HepG2 (cell line): ENCODE measurements around the gene IL1B. TPM values are rescaled to one million over a fixed set of nuclear protein-coding genes. Genes with fewer than 3 reads are reported as not detected.

ENCODE experiments used
- ATAC-seq: fragments of 200-7000 bp; cut with Tn5 transposase; 3 replicates; pipeline ENCODE4 v1.9.1; 2020; ENCODE audit warnings: mild to moderate bottlenecking, moderate library complexity
- BruUV-seq: library from RNA; stranded (reverse); fragments of 400-500 nt; replicated peaks from 2 replicates; lab custom pipeline; 2021; lab: Mats Ljungman, UMichigan
- CTCF ChIA-PET: fragments of 300-600 bp; formaldehyde crosslinking; extraction: SDS; loops from one replicate; lab custom pipeline; 2021; ENCODE audit warnings: low total read pairs, inconsistent platforms, low intra/inter-chr PET ratio; lab: Yijun Ruan, JAX
- POLR2A ChIA-PET: fragments of 350-600 bp; sonication (Branson Sonifier 250); formaldehyde crosslinking; loops from one replicate; lab custom pipeline; 2020; ENCODE audit warnings: antibody characterized with exemption, inconsistent platforms; lab: Yijun Ruan, JAX
- DNase-seq: peaks from one replicate; pipeline ENCODE4 v3.0.0-alpha.2; 2015; ENCODE audit warnings: low spot score
- FAIRE-seq: peaks from 3 replicates; lab custom pipeline; 2011; peaks lifted over from hg19 to GRCh38; lab: Jason Lieb, UNC
- H2AFZ ChIP-seq: one replicate; pipeline ENCODE4 v1.6.1; 2011; ENCODE audit warnings: low read length, inconsistent platforms
- H3K27ac ChIP-seq: fragments of 300-600 bp; 3 replicates; pipeline ENCODE4 v1.8.0; 2011; ENCODE audit warnings: mixed run types, mild to moderate bottlenecking, mixed read lengths, low read length, inconsistent platforms; ENCODE audit not compliant: insufficient read depth; ENCODE audit errors: extremely low read length
- H3K27me3 ChIP-seq, 2 experiments: fragments of 200-600 bp in 1 of 2; 2 replicates in 1 of 2; 3 replicates in 1 of 2; pipeline versions ENCODE4 v1.6.0 to v1.8.0; 2011; ENCODE audit warnings: low read length in 2 of 2, mild to moderate bottlenecking in 2 of 2, moderate library complexity in 2 of 2, inconsistent platforms in 1 of 2; ENCODE audit not compliant: insufficient read depth in 2 of 2, control insufficient read depth in 1 of 2
- H3K36me3 ChIP-seq, 2 experiments: fragments of 200-600 bp in 1 of 2; replicated peaks in 1 of 2; 2 replicates in 1 of 2; 3 replicates in 1 of 2; pipeline versions ENCODE4 v1.5.1 to v1.8.0; 2011; ENCODE audit warnings: low read length in 2 of 2, inconsistent platforms in 1 of 2; ENCODE audit not compliant: insufficient read depth in 2 of 2, control insufficient read depth in 1 of 2
- H3K4me1 ChIP-seq: 2 replicates; pipeline ENCODE4 v1.5.1; 2012; ENCODE audit warnings: low read length, inconsistent platforms; ENCODE audit not compliant: insufficient read depth
- H3K4me2 ChIP-seq: 2 replicates; pipeline ENCODE4 v1.6.0; 2011; ENCODE audit warnings: low read depth, low read length, inconsistent platforms
- H3K4me3 ChIP-seq, 3 experiments: fragments of 200-600 bp in 1 of 3; sonication (generic), shearing (Covaris generic) in 1 of 3; replicated peaks in 1 of 3; 2 replicates each; pipeline ENCODE4 v1.5.1; 2011 to 2016; ENCODE audit warnings: low read length in 3 of 3, inconsistent platforms in 2 of 3, low read depth in 2 of 3, mild to moderate bottlenecking in 2 of 3, control low read depth in 1 of 3, mixed read lengths in 1 of 3; ENCODE audit not compliant: insufficient read depth in 1 of 3
- H3K79me2 ChIP-seq: one replicate; pipeline ENCODE4 v1.6.1; 2011; ENCODE audit warnings: low read length, inconsistent platforms; ENCODE audit not compliant: insufficient read depth
- H3K9ac ChIP-seq: 2 replicates; pipeline ENCODE4 v1.6.0; 2011; ENCODE audit warnings: mild to moderate bottlenecking, low read depth, low read length, inconsistent platforms; ENCODE audit not compliant: insufficient read depth
- H3K9me3 ChIP-seq: 2 replicates; pipeline ENCODE4 v1.5.1; 2012; ENCODE audit warnings: mild to moderate bottlenecking, low read length
- H4K20me1 ChIP-seq: 2 replicates; pipeline ENCODE4 v1.6.0; 2011; ENCODE audit warnings: inconsistent platforms, mild to moderate bottlenecking, low read length, moderate library complexity; ENCODE audit not compliant: insufficient read depth
- DR1 ChIP-seq: sonication (generic); formaldehyde crosslinking; IDR thresholded peaks from 2 replicates; pipeline ENCODE4 v1.8.0; 2021; ENCODE audit warnings: mild to moderate bottlenecking, missing genetic modification reagents, inconsistent platforms
- MTA3 ChIP-seq: sonication (generic); formaldehyde crosslinking; IDR thresholded peaks from 2 replicates; pipeline ENCODE4 v1.4.0; 2020; ENCODE audit warnings: missing genetic modification reagents
- TMF1 ChIP-seq: sonication (generic); formaldehyde crosslinking; IDR thresholded peaks from 2 replicates; pipeline ENCODE4 v1.8.1; 2022; ENCODE audit warnings: low read depth, missing genetic modification reagents
- ZBTB1 ChIP-seq: sonication (generic); formaldehyde crosslinking; IDR thresholded peaks from 2 replicates; pipeline ENCODE4 v1.4.0; 2020; ENCODE audit warnings: missing genetic modification reagents, borderline replicate concordance
- ZBTB8A ChIP-seq: sonication (generic); formaldehyde crosslinking; IDR thresholded peaks from 2 replicates; pipeline ENCODE4 v1.4.0; 2020; ENCODE audit warnings: mild to moderate bottlenecking, low read depth, missing genetic modification reagents, borderline replicate concordance
- ZNF3 ChIP-seq: IDR thresholded peaks from 2 replicates; pipeline ENCODE4 v1.7.0; 2017; ENCODE audit warnings: inconsistent platforms
- ZNF484 ChIP-seq: sonication (generic); formaldehyde crosslinking; IDR thresholded peaks from 2 replicates; pipeline ENCODE4 v1.5.1; 2020; ENCODE audit warnings: mild to moderate bottlenecking, low read depth, missing genetic modification reagents, borderline replicate concordance
- ZNF496 ChIP-seq: sonication (generic); formaldehyde crosslinking; IDR thresholded peaks from 2 replicates; pipeline ENCODE4 v1.8.1; 2023; ENCODE audit warnings: mild to moderate bottlenecking, moderate library complexity, missing genetic modification reagents; ENCODE audit not compliant: insufficient replicate concordance
- ZNF558 ChIP-seq: sonication (generic); formaldehyde crosslinking; IDR thresholded peaks from 2 replicates; pipeline ENCODE4 v1.9.0; 2022; ENCODE audit warnings: mild to moderate bottlenecking, missing genetic modification reagents, borderline replicate concordance
- ZNF619 ChIP-seq: sonication (generic); formaldehyde crosslinking; IDR thresholded peaks from 2 replicates; pipeline ENCODE4 v1.4.0; 2020; ENCODE audit warnings: mild to moderate bottlenecking, missing genetic modification reagents
- WGBS: methylation state at CpG from one replicate; pipeline ENCODE4 v1.1.6; 2017; ENCODE audit warnings: low lambda C conversion rate; 5-methylcytosine and 5-hydroxymethylcytosine counted together
- in situ Hi-C: cut with HindIII; loops from 2 replicates; pipeline ENCODE4 v1.10.0; 2017; ENCODE audit warnings: low pct_unique_long_range_greater_than_20kb; ENCODE audit not compliant: extremely low pct_ligation_motif_present
- intact Hi-C: fragments of 100-400 bp; cut with micrococcal nuclease; formaldehyde crosslinking; loops from one replicate; pipeline ENCODE4 v1.10.0; 2022; ENCODE audit not compliant: unreplicated experiment
- polyA plus RNA-seq, 8 experiments: library from polyadenylated mRNA; depleted of rRNA in 3 of 8; stranded (reverse) in 7 of 8; unstranded in 1 of 8; fragments of >200 nt; fragmentation: Illumina TruSeq in 4 of 8; extraction: Trizol in 4 of 8; gene quantifications; 2 replicates each; pipeline versions ENCODE4 v1.2.1 to v1.2.3, GENCODE V29; 2011 to 2016; ENCODE audit warnings: low read depth in 4 of 8, missing spikeins in 1 of 8, mixed read lengths in 1 of 8; ENCODE audit not compliant: insufficient read depth in 1 of 8
- total RNA-seq, 5 experiments: library from RNA; depleted of rRNA; stranded (reverse); fragments of >200 nt; fragmentation: Illumina TruSeq; extraction: Trizol; gene quantifications; 2 replicates each; pipeline ENCODE4 v1.2.3, GENCODE V29; 2016; ENCODE audit warnings: low read depth in 1 of 5
- TF ChIP-seq, protein P1 (sequence below): sonication (generic); formaldehyde crosslinking; IDR thresholded peaks from 2 replicates; pipeline ENCODE4 v1.4.0; 2020; ENCODE audit warnings: mild to moderate bottlenecking, missing genetic modification reagents
- TF ChIP-seq, protein P2 (sequence below), 2 experiments: fragments of 450-650 bp in 1 of 2; sonication (generic) in 1 of 2; formaldehyde crosslinking; IDR thresholded peaks; 2 replicates each; pipeline versions ENCODE4 v1.5.0 to v1.8.0; 2020 to 2022; ENCODE audit warnings: mild to moderate bottlenecking in 1 of 2, missing genetic modification reagents in 1 of 2
- TF ChIP-seq, protein P3 (sequence below): sonication (generic); formaldehyde crosslinking; IDR thresholded peaks from 2 replicates; pipeline ENCODE4 v1.5.1; 2020; ENCODE audit warnings: mild to moderate bottlenecking, missing genetic modification reagents, moderate library complexity

The IL1B gene
- total and polyA plus RNA-seq, 2 of the 13 experiments (the other 11 are each of a cell fraction or from before 2014, with no cell fraction given) = 0.18 TPM; not detected in 1

DNA sequence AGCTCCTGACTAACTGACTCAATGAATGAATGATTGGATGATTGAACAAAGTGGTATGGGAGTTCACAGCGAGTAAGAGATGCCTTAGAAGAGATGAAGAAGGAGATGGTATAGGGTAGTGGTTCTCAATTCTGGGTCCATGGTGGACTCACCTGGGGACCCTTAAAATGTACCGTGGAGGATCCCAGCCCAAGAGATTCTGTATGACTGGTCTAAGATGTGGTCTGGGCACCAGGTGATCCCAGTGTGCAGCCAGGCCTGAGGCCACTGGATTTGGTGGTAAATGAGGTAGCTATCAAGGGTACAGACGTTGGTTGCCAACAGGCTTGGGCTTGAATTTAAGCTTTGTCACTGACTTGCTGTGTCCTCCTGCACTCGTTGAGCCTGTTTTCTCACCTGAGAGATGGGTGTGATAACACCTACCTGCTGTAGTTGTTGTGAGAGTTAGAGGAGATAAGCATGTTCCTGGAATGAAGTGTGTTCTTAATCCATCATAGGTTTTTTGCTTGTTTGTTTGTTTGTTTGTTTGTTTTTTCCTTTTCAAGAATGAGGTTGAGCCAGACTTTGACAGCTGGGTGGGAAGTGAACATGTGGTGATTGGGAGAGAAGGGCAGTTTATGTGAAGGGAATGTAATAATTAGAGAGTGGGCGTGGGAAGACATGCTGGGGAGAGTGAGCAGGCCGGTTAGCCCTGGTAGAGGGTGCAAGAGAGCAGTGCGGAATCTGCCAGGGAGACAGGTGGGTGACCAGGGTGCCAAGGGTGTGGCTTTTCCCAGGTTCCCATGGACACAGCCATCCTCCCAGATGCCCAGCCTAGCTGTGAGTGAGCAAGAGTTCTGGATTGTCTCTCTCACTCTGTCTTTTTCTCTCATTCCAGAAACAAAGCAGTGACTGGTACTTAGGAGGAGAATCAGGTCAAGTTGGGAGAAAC, 31.4 kb upstream of the IL1B start:
- no peak overlapping the region for H3K9ac ChIP-seq
- CTCF ChIA-PET = no interaction called here
- no peak overlapping the region for H3K4me3 ChIP-seq
- TF ChIP-seq ZNF496 (CRISPR knock-in tag) (no peak), MTA3 (no peak), ZNF619 (CRISPR knock-in tag) (no peak), ZBTB1 (CRISPR knock-in tag) (no peak), ZBTB8A (CRISPR knock-in tag) (no peak), ZNF484 (CRISPR knock-in tag) (no peak), TMF1 (CRISPR knock-in tag) (no peak), ZNF558 (no peak), ZNF3 (CRISPR knock-in tag) (no peak), DR1 (CRISPR knock-in tag) (no peak)
- TF ChIP-seq, protein P1, sequence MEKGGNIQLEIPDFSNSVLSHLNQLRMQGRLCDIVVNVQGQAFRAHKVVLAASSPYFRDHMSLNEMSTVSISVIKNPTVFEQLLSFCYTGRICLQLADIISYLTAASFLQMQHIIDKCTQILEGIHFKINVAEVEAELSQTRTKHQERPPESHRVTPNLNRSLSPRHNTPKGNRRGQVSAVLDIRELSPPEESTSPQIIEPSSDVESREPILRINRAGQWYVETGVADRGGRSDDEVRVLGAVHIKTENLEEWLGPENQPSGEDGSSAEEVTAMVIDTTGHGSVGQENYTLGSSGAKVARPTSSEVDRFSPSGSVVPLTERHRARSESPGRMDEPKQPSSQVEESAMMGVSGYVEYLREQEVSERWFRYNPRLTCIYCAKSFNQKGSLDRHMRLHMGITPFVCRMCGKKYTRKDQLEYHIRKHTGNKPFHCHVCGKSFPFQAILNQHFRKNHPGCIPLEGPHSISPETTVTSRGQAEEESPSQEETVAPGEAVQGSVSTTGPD (CRISPR knock-in tag) = no peak
- TF ChIP-seq, protein P2, sequence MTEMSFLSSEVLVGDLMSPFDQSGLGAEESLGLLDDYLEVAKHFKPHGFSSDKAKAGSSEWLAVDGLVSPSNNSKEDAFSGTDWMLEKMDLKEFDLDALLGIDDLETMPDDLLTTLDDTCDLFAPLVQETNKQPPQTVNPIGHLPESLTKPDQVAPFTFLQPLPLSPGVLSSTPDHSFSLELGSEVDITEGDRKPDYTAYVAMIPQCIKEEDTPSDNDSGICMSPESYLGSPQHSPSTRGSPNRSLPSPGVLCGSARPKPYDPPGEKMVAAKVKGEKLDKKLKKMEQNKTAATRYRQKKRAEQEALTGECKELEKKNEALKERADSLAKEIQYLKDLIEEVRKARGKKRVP (CRISPR knock-in tag; IDR thresholded peaks at IDR 0.05) = no peak
- TF ChIP-seq, protein P3, sequence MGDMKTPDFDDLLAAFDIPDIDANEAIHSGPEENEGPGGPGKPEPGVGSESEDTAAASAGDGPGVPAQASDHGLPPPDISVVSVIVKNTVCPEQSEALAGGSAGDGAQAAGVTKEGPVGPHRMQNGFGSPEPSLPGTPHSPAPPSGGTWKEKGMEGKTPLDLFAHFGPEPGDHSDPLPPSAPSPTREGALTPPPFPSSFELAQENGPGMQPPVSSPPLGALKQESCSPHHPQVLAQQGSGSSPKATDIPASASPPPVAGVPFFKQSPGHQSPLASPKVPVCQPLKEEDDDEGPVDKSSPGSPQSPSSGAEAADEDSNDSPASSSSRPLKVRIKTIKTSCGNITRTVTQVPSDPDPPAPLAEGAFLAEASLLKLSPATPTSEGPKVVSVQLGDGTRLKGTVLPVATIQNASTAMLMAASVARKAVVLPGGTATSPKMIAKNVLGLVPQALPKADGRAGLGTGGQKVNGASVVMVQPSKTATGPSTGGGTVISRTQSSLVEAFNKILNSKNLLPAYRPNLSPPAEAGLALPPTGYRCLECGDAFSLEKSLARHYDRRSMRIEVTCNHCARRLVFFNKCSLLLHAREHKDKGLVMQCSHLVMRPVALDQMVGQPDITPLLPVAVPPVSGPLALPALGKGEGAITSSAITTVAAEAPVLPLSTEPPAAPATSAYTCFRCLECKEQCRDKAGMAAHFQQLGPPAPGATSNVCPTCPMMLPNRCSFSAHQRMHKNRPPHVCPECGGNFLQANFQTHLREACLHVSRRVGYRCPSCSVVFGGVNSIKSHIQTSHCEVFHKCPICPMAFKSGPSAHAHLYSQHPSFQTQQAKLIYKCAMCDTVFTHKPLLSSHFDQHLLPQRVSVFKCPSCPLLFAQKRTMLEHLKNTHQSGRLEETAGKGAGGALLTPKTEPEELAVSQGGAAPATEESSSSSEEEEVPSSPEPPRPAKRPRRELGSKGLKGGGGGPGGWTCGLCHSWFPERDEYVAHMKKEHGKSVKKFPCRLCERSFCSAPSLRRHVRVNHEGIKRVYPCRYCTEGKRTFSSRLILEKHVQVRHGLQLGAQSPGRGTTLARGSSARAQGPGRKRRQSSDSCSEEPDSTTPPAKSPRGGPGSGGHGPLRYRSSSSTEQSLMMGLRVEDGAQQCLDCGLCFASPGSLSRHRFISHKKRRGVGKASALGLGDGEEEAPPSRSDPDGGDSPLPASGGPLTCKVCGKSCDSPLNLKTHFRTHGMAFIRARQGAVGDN = no peak
- ATAC-seq (no peak), FAIRE-seq (no peak), DNase-seq (no peak)
- no peak overlapping the region for H3K4me2 ChIP-seq
- H3K27me3 ChIP-seq = peaks cover 0 to 12% of the 10 kb centered on the region in 2 experiments; a peak in 2 of 5 replicates
- 42% methylated on average over 7 of the region's 7 CpGs for WGBS
- no peak overlapping the region for H2AFZ ChIP-seq
- H3K9me3 ChIP-seq = peaks cover 10% of the 10 kb centered on the region
- no peaks in the 10 kb centered on the region for H3K79me2 ChIP-seq
- in situ Hi-C loops (no loop called here), intact Hi-C loops (no loop called here)
- no peak overlapping the region for H3K27ac ChIP-seq
- H3K36me3 ChIP-seq = no peaks in the 10 kb centered on the region
- no peaks in the 10 kb centered on the region for H4K20me1 ChIP-seq
- POLR2A ChIA-PET = no interaction called here
- no peaks in the 10 kb centered on the region for H3K4me1 ChIP-seq
- BruUV-seq = no TSS peak
